Breast epithelium (tissue), 4 donors: Measurements from ENCODE around the gene PPFIA1. TPM values are rescaled to one million over a fixed set of nuclear protein-coding genes. Genes with fewer than 3 reads are reported as not detected.
A peak's percentile ranks its signal among the peaks of the same experiment; 100 is the strongest.
"Not testable (repeated sequence)": the region's sequence is repeated elsewhere in the genome, so short reads cannot be mapped to it uniquely, and the experiment has no call there.

Experiments used
- DNase-seq, 2 donors: peaks; one replicate each; pipeline ENCODE4 v3.0.0-alpha.2; 2019; ENCODE audit warnings: low spot score in 2 of 2
- H3K27ac ChIP-seq, 2 donors: fragments of 200-600 bp; sonication (generic) in 1 of 2; one replicate each; pipeline ENCODE4 v1.5.1; 2016 to 2019; ENCODE audit warnings: mild to moderate bottlenecking in 1 of 2
- H3K27me3 ChIP-seq, 2 donors: fragments of 200-600 bp; sonication (generic) in 1 of 2; one replicate each; pipeline versions ENCODE4 v1.5.1 to v1.6.0; 2017 to 2019; ENCODE audit warnings: control low read depth in 1 of 2, mild to moderate bottlenecking in 1 of 2
- H3K36me3 ChIP-seq: fragments of 200-600 bp; one replicate; pipeline ENCODE4 v1.5.1; 2019
- H3K4me1 ChIP-seq, 2 donors: fragments of 200-600 bp; sonication (generic); one replicate each; pipeline ENCODE4 v1.5.1; 2016 to 2019; ENCODE audit warnings: control low read depth in 1 of 2
- H3K4me3 ChIP-seq, 3 donors: fragments of 200-600 bp; sonication (generic); 1 replicate in 2 of 3; 2 replicates in 1 of 3; pipeline ENCODE4 v1.5.1; 2016 to 2019; ENCODE audit warnings: mild to moderate bottlenecking in 3 of 3, moderate library complexity in 2 of 3
- H3K9me3 ChIP-seq, 2 donors: fragments of 200-600 bp; sonication (generic) in 1 of 2; one replicate each; pipeline ENCODE4 v1.5.1; 2016 to 2019; ENCODE audit warnings: control low read depth in 1 of 2
- CTCF ChIP-seq, 3 donors: fragments of 450-650 bp; IDR thresholded peaks; one replicate each; pipeline ENCODE4 v1.5.1; 2016 to 2017; ENCODE audit warnings: antibody characterized with exemption in 3 of 3, mild to moderate bottlenecking in 3 of 3, moderate library complexity in 3 of 3
- POLR2A ChIP-seq: fragments of 450-650 bp; IDR thresholded peaks from one replicate; pipeline ENCODE4 v1.6.1; 2016; ENCODE audit warnings: antibody characterized with exemption, mild to moderate bottlenecking, moderate library complexity
- POLR2AphosphoS5 ChIP-seq, 3 donors: sonication (generic); formaldehyde crosslinking; IDR thresholded peaks; one replicate each; pipeline ENCODE4 v1.6.1; 2017; ENCODE audit warnings: antibody characterized with exemption in 3 of 3
- intact Hi-C: fragments of 100-400 bp; cut with DNase I; formaldehyde crosslinking; loops from one replicate; pipeline ENCODE4 v1.15.1; 2023; ENCODE audit warnings: low total_unique reads
- total RNA-seq, 3 donors: library from RNA; depleted of rRNA; stranded (reverse); fragments of >200 nt; gene quantifications; one replicate each; pipeline ENCODE4 v1.1.0, GENCODE V29; 2016

The PPFIA1 gene
- total RNA-seq, 3 donors from 2014 or later, result 52.2 to 80.8 (median 78.0) TPM

- intact Hi-C loops, result loop anchor here (10.0 kb wide), 1 partner anchor 47 kb away; the partner anchor contains the start of gene FADD
- TF ChIP-seq POLR2A (no peak), POLR2AphosphoS5 (IDR thresholded peaks at IDR 0.05) (peak in 2 of 3 donors; percentile 24 to 25), CTCF (IDR thresholded peaks at IDR 0.05) (no peak)
- DNase-seq, result peak in 1 of 2 donors; percentile 90
- Histone ChIP-seq H3K36me3 (no peaks in the 10 kb centered on the region), H3K4me3 (no peak overlapping the region), H3K27me3 (no peaks in the 10 kb centered on the region), H3K4me1 (peaks cover 0 to 9% of the 10 kb centered on the region in 2 donors), H3K27ac (peak overlapping the region; percentile 79 to 89), H3K9me3 (no peaks in the 10 kb centered on the region)
Measured at GRCh38 chr11:70251659-70252321, 18.7 kb upstream of the PPFIA1 start.

DNA sequence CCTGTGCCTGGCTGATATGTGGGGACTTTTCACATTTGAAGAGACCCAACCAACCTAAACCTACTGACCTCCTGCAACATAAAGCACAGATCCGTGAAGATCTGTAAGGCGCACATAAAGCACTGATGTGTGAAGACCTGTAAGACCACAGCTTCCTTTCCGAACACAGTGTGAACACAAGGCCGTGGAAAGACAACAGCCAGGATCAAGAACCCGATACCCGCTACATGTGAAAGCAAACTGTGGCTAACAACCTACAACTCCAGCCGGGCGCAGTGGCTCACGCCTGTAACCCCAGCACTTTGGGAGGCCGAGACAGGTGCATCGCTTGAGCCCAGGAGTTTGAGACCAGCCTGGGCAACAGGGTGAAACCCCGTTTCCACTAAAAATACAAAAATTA lies 17.6 kb upstream of the PPFIA1 start:
- H3K36me3 ChIP-seq, result no peaks in the 10 kb centered on the region
- H3K27ac ChIP-seq, result peak overlapping the region; percentile 79 to 89
- no peak overlapping the region for H3K4me3 ChIP-seq
- peaks cover 0 to 8% of the 10 kb centered on the region in 2 donors for H3K4me1 ChIP-seq
- intact Hi-C loops, result loop anchor here (1.0 to 10.0 kb wide), 2 partner anchors 19 to 48 kb away; partner anchors contain the start of gene FADD
- TF ChIP-seq CTCF (IDR thresholded peaks at IDR 0.05) (no peak), POLR2A (no peak), POLR2AphosphoS5 (IDR thresholded peaks at IDR 0.05) (no peak)
- H3K27me3 ChIP-seq, result no peaks in the 10 kb centered on the region
- H3K9me3 ChIP-seq, result no peaks in the 10 kb centered on the region
- no peak for DNase-seq

DNA sequence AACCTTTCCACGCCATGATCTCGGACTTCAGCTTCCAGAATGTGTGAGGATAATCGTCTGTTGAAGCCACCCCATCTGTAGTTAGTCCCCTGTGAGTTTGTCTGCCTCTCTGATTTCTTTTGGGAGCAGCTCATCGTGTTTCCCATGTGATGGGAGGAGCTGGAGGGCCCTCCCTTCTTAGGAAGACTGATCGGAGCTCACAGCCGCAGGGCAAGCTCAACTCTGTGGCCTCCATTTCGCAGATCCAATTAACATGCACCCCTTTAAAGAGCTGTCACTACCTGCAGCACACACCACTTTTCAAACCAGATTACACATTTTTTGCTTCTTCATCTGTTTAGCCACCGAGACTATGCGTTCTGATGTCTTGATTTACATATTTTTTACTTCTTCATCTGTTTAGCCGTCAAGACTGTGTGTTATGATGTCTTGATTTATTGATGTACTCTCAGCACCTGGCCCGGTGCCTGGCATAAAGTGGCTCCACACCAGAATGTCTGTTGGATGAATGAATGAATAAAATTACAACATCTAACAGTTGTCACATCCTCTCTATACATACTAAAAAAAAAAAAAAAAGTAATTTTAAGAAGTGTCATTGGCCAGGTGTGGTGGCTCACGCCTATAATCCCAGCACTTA lies 14.9 kb upstream of the PPFIA1 start:
- Histone ChIP-seq H3K27ac (no peak overlapping the region), H3K36me3 (no peaks in the 10 kb centered on the region), H3K4me1 (peaks cover 0 to 4% of the 10 kb centered on the region in 2 donors), H3K9me3 (no peaks in the 10 kb centered on the region), H3K4me3 (no peak overlapping the region), H3K27me3 (no peaks in the 10 kb centered on the region)
- no peak for TF ChIP-seq CTCF (IDR thresholded peaks at IDR 0.05)
- no peak for TF ChIP-seq POLR2AphosphoS5 (IDR thresholded peaks at IDR 0.05)
- no peak for TF ChIP-seq POLR2A
- intact Hi-C loops, result loop anchor here (10.0 kb wide), 1 partner anchor 51 kb away; the partner anchor contains the start of gene FADD
- DNase-seq, result no peak

GRCh38 chr11:70259077-70259476 lies 11.4 kb upstream of the PPFIA1 start:
- H3K27ac ChIP-seq, H3K4me3 ChIP-seq, H3K36me3 ChIP-seq, DNase-seq, H3K9me3 ChIP-seq, H3K4me1 ChIP-seq, H3K27me3 ChIP-seq: not testable (repeated sequence)
- intact Hi-C loops, result loop anchor here (10.0 kb wide), 1 partner anchor 54 kb away; the partner anchor contains the start of gene FADD

GRCh38 chr11:70262951-70263350 lies 7.5 kb upstream of the PPFIA1 start:
- no peak overlapping the region for H3K27ac ChIP-seq
- no peaks in the 10 kb centered on the region for H3K36me3 ChIP-seq
- intact Hi-C loops, result no loop called here
- TF ChIP-seq CTCF (IDR thresholded peaks at IDR 0.05) (no peak), POLR2A (no peak), POLR2AphosphoS5 (IDR thresholded peaks at IDR 0.05) (no peak)
- DNase-seq, result no peak
- no peaks in the 10 kb centered on the region for H3K27me3 ChIP-seq
- no peaks in the 10 kb centered on the region for H3K9me3 ChIP-seq
- H3K4me3 ChIP-seq, result no peak overlapping the region
- no peaks in the 10 kb centered on the region for H3K4me1 ChIP-seq
